A673 (cell line): ENCODE results near the gene IL23A. TPM values are rescaled to one million over a fixed set of nuclear protein-coding genes. Genes with fewer than 3 reads are reported as not detected.
"Not testable (repeated sequence)": the region's sequence is repeated elsewhere in the genome, so short reads cannot be mapped to it uniquely, and the experiment has no call there.

Experiments
- BruUV-seq: library from RNA; stranded (reverse); fragments of 400-500 nt; replicated peaks from 2 replicates; lab custom pipeline; 2021; lab: Mats Ljungman, UMichigan
- CTCF ChIA-PET: fragments of 300-600 bp; sonication (Branson Sonifier 250); formaldehyde crosslinking; loops from one replicate; lab custom pipeline; 2022; ENCODE audit warnings: antibody characterized with exemption; lab: Charles Lee
- POLR2A ChIA-PET: fragments of 300-600 bp; sonication (Branson Sonifier 250); formaldehyde crosslinking; loops from one replicate; lab custom pipeline; 2022; ENCODE audit warnings: antibody characterized with exemption; ENCODE audit not compliant: low non-redundant PET; lab: Charles Lee
- DNase-seq: peaks from one replicate; pipeline ENCODE4 v3.0.0-alpha.2; 2015; ENCODE audit warnings: low spot score
- H3K27ac ChIP-seq: fragments of 200-600 bp; sonication (generic); 2 replicates; pipeline ENCODE4 v1.5.1; 2016; ENCODE audit warnings: mixed run types, low read depth, mild to moderate bottlenecking, mixed read lengths, antibody characterized with exemption, low read length; ENCODE audit not compliant: poor library complexity, severe bottlenecking
- H3K27me3 ChIP-seq: fragments of 200-600 bp; sonication (generic); replicated peaks from 2 replicates; pipeline ENCODE4 v1.6.1; 2017; ENCODE audit warnings: mixed run types, low read depth, mild to moderate bottlenecking, mixed read lengths, antibody characterized with exemption, low read length; ENCODE audit not compliant: insufficient read depth, poor library complexity
- H3K36me3 ChIP-seq: fragments of 200-600 bp; sonication (generic); 2 replicates; pipeline ENCODE4 v1.6.1; 2016; ENCODE audit warnings: mixed run types, mild to moderate bottlenecking, mixed read lengths, antibody characterized with exemption, low read length; ENCODE audit not compliant: insufficient read depth, poor library complexity, severe bottlenecking
- H3K4me1 ChIP-seq: fragments of 200-600 bp; sonication (generic); 2 replicates; pipeline ENCODE4 v1.6.1; 2017; ENCODE audit warnings: mixed run types, mild to moderate bottlenecking, mixed read lengths, antibody characterized with exemption, low read length; ENCODE audit not compliant: insufficient read depth, poor library complexity, severe bottlenecking
- H3K4me3 ChIP-seq: fragments of 200-600 bp; sonication (generic); 2 replicates; pipeline ENCODE4 v1.5.1; 2016; ENCODE audit warnings: low read depth, mixed run types, mild to moderate bottlenecking, mixed read lengths, low read length; ENCODE audit not compliant: poor library complexity, severe bottlenecking
- H3K9me3 ChIP-seq: fragments of 200-600 bp; sonication (generic); 2 replicates; pipeline ENCODE4 v1.6.1; 2016; ENCODE audit warnings: mixed run types, low read depth, mild to moderate bottlenecking, mixed read lengths, antibody characterized with exemption, low read length; ENCODE audit not compliant: poor library complexity, severe bottlenecking
- EZH2 ChIP-seq: fragments of 200-600 bp; sonication (generic); IDR thresholded peaks from 2 replicates; pipeline ENCODE4 v1.6.1; 2017; ENCODE audit warnings: borderline replicate concordance, low read depth, mild to moderate bottlenecking, mixed read lengths, antibody characterized with exemption, low read length; ENCODE audit not compliant: poor library complexity, severe bottlenecking
- intact Hi-C: fragments of 100-400 bp; cut with micrococcal nuclease; formaldehyde crosslinking; loops from one replicate; pipeline ENCODE4 v1.10.0; 2022; ENCODE audit not compliant: unreplicated experiment
- total RNA-seq: library from RNA; stranded (reverse); gene quantifications from 2 replicates; pipeline ENCODE4 v1.2.3, GENCODE V29; 2021
- TF ChIP-seq, protein P1 (sequence below): fragments of 300-800, 200-600 bp; sonication (generic); conservative IDR thresholded peaks from 2 replicates; pipeline ENCODE4 v1.5.1; 2017; ENCODE audit warnings: low read depth, mild to moderate bottlenecking, antibody characterized with exemption, low read length, moderate library complexity, mixed read lengths

Gene IL23A
- total RNA-seq, 1 experiment from 2014 or later: not detected

DNA sequence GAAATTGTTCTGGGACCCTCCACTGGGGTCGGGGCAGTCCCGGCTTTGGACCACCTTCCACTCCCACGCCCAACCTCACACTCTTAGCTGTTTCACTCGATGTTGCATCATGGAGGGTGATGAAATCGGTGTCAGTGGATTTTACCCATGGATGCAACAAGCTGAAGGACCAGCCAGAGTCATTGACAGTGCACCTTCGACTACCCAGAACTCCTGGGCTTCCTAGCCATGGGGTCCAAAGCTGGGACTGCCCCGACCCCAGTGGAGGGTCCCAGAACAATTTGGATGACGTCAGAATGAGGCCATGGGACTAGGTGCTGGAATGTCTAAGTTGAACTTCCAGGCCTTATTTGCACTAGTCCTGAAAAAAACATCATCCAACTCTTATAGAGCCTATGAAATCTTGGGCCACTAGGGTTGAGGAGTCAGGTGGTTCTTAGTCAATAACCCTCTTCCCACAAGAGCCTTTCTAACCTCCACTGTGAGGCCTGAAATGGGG, 882 bp upstream of the IL23A start:
- DNase-seq: no peak
- no peaks in the 10 kb centered on the region for H3K27me3 ChIP-seq
- intact Hi-C loops: no loop called here
- no peaks in the 10 kb centered on the region for H3K36me3 ChIP-seq
- CTCF ChIA-PET: no interaction called here
- no peak overlapping the region for H3K27ac ChIP-seq
- POLR2A ChIA-PET: no interaction called here
- H3K4me3 ChIP-seq: no peak overlapping the region
- H3K4me1 ChIP-seq: peaks cover 4% of the 10 kb centered on the region
- BruUV-seq: no TSS peak
- no peaks in the 10 kb centered on the region for H3K9me3 ChIP-seq
- no peak for TF ChIP-seq EZH2
- TF ChIP-seq, protein P1, sequence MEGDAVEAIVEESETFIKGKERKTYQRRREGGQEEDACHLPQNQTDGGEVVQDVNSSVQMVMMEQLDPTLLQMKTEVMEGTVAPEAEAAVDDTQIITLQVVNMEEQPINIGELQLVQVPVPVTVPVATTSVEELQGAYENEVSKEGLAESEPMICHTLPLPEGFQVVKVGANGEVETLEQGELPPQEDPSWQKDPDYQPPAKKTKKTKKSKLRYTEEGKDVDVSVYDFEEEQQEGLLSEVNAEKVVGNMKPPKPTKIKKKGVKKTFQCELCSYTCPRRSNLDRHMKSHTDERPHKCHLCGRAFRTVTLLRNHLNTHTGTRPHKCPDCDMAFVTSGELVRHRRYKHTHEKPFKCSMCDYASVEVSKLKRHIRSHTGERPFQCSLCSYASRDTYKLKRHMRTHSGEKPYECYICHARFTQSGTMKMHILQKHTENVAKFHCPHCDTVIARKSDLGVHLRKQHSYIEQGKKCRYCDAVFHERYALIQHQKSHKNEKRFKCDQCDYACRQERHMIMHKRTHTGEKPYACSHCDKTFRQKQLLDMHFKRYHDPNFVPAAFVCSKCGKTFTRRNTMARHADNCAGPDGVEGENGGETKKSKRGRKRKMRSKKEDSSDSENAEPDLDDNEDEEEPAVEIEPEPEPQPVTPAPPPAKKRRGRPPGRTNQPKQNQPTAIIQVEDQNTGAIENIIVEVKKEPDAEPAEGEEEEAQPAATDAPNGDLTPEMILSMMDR: no peak

DNA sequence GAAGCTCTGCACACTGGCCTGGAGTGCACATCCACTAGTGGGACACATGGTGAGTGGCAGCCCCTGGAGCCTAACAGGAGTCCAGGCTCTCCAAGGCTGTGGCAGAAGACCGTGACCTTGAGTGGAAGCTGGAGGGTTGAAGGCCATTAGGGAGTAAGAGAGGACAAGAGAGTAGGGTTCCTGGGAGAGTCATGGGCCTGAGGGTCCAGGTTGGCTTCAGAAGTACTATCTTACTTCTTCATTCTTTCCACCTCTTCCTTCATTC, 406 bp downstream of the IL23A start:
- no peak for TF ChIP-seq EZH2
- TF ChIP-seq, protein P1: no peak
- ChIA-PET CTCF (no interaction called here), POLR2A (no interaction called here)
- Histone ChIP-seq H3K27me3 (no peaks in the 10 kb centered on the region), H3K27ac (no peak overlapping the region), H3K4me1 (no peaks in the 10 kb centered on the region), H3K36me3 (peaks cover 1% of the 10 kb centered on the region), H3K9me3 (no peaks in the 10 kb centered on the region), H3K4me3 (no peak overlapping the region)
- no peak for DNase-seq
- no TSS peak for BruUV-seq
- intact Hi-C loops: no loop called here

DNA sequence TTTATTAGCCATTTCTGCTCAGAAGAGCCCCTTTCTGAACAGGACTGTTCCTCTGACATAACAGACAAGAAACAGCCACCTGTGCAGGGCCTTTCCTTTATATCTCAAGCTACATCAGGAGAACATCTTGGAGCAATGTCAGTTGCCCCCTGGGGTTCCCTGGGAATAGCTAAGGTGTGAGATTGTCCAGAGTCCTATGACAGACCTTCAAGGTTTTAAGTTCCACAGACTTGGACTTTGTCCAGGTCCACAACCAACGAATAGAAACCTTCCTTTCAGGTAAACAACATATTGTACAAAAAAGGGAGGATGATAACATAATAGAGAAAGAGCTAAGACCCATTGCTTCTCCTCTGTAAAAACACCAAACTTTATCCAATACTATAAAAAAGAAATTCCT, 2.9 kb downstream of the IL23A start:
- no peak for TF ChIP-seq EZH2
- TF ChIP-seq, protein P1: no peak
- DNase-seq: no peak
- no TSS peak for BruUV-seq
- Histone ChIP-seq H3K9me3 (no peaks in the 10 kb centered on the region), H3K4me1 (no peaks in the 10 kb centered on the region), H3K36me3 (peaks cover 3% of the 10 kb centered on the region), H3K27ac (no peak overlapping the region), H3K27me3 (no peaks in the 10 kb centered on the region), H3K4me3 (no peak overlapping the region)
- intact Hi-C loops: no loop called here
- ChIA-PET CTCF (no interaction called here), POLR2A (no interaction called here)

DNA sequence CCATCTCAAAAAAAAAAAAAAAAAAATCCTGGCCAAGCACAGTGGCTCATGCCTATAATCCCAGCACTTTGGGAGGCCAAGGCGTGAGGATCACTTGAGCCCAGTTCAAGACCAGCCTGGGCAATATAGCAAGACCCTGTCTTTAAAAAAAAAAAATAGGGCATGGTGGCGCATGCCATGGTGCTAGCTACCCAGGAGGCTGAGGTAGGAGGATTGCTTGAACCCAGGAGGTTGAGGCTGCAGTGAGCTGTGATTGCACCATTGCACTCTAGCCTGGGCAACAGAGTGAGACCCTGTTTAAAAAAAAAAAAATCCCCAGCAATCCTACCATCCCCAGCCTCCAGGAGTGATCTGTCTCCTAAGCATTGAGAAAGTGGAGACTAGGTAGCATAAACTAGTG, 3.6 kb downstream of the IL23A start:
- H3K27me3 ChIP-seq, intact Hi-C loops, H3K4me3 ChIP-seq, H3K36me3 ChIP-seq, H3K9me3 ChIP-seq, DNase-seq, H3K27ac ChIP-seq, H3K4me1 ChIP-seq, POLR2A ChIA-PET: not testable (repeated sequence)
- TSS peak; percentile 39 for BruUV-seq
- CTCF ChIA-PET: interaction anchor here (0.6 kb wide), 1 partner anchor 10 kb away, joined by 5 read pairs; no protein-coding TSS in a partner anchor
